ENCODE measurements around the gene PHGDH.

The PHGDH gene

GRCh38 chr1:119732465-119733168 is 20.9 kb downstream of the PHGDH start:
- DNase-seq (ENCODE audit: low read depth), result no peak

- no peak for DNase-seq (ENCODE audit: low read depth)
These were observed 22.0 kb downstream of the PHGDH start for GRCh38 chr1:119733754-119734153.

GRCh38 chr1:119735217-119735616 is 23.5 kb downstream of the PHGDH start:
- no peak for DNase-seq (ENCODE audit: low read depth)

GRCh38 chr1:119736649-119737039 is 24.9 kb downstream of the PHGDH start:
- no peak for DNase-seq (ENCODE audit: low read depth)

GRCh38 chr1:119737040-119737682 is 25.4 kb downstream of the PHGDH start:
- DNase-seq (ENCODE audit: low read depth), result no peak

- no peak for DNase-seq (ENCODE audit: low read depth)
These were observed 26.5 kb downstream of the PHGDH start for GRCh38 chr1:119738100-119738720.

DNA sequence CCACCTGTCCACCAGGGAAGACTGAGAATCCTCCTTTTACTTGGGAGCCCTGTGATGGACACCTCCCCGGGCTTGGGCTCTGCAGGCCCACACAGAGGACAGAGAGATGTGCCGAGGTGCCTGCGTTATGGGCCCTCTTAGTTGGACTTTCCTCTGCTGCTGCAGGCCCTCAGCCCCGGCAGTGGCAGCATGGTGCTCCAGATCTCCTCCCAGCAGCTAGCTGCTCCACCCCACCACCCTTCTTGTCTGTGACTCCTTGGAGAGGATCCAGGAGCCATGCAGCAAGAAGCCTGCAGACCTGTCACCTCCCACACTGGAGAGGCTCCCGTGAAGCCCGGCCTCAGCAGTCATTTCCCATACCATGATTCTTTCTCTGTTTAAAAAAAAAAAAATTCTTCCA is 27.4 kb downstream of the PHGDH start:
- DNase-seq (ENCODE audit: low read depth), result no peak

- DNase-seq (ENCODE audit: low read depth), result no peak
These were observed 28.5 kb downstream of the PHGDH start for GRCh38 chr1:119740261-119740660.

GRCh38 chr1:119740896-119741780 is 29.4 kb downstream of the PHGDH start:
- DNase-seq (ENCODE audit: low read depth), result no peak

DNA sequence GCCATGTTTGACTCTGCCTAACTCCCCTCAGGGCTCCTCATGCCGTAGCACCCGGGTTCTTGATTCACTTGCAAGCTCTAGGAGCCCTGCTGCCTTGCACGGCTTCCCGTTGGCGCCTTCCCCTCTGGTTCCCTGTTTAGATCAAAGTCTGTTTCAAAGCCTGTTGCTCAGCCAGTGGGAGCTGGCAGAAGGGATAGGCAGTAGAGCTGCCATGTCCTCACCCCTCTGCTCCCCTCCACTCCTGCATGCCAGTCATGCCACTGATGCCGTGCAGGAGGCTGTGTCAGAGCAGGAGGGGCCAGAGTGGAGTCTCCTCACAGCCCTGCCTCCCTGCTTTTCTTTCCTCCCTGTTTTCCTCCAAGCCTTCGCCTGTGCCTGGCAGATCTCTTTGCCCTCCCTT is 30.5 kb downstream of the PHGDH start:
- DNase-seq (ENCODE audit: low read depth), result no peak

GRCh38 chr1:119742677-119743076 is 30.9 kb downstream of the PHGDH start:
- no peak for DNase-seq (ENCODE audit: low read depth)

- no peak for DNase-seq (ENCODE audit: low read depth)
These were observed 31.6 kb downstream of the PHGDH start for GRCh38 chr1:119743308-119743707.

GRCh38 chr1:119743776-119744597 is 32.3 kb downstream of the PHGDH start:
- peak; percentile 9 for DNase-seq (ENCODE audit: low read depth)

- DNase-seq (ENCODE audit: low read depth), result no peak
These were observed 32.8 kb downstream of the PHGDH start for GRCh38 chr1:119744598-119744942.

- no peak for DNase-seq (ENCODE audit: low read depth)
These were observed 33.3 kb downstream of the PHGDH start for GRCh38 chr1:119745034-119745433.

GRCh38 chr1:119747451-119747850 is 35.7 kb downstream of the PHGDH start:
- DNase-seq (ENCODE audit: low read depth), result no peak

DNA sequence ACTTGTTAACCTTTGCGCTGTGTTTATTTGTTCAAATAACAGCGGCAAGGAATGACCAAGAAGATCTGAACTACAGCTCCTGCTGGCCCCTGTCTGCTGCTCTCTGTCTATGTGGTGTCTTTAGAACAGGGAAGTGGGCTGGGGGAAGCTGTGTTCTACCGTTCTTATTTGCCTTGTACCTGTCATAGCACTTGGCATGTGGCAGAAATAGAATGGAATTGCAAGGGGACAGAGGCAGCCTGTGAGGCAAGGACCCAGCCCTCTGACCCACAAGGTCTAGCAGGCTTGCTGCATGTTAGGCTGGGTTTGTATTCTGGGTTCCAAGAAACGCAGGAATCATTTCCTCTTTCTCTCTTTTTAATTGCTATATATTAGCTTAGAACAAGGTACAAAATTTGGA is 36.3 kb downstream of the PHGDH start:
- DNase-seq (ENCODE audit: low read depth), result no peak

DNA sequence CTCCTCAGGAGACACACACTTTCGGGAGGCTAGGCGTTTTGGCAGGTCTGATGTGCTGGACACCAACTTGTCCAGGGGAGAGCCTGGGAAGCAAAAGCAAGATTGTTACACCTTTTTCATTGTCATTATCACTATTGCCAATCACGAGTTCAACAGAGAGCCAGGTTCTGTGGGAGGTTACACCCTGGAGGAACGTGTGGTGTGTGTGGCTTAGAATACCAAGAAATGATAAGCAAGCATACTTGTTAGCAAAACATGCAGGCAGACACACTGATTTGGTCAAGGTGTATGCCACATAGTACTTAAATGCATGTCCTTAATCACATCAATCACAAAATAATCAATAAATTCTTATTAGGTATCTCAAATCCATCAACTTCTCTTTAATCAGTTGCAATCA is 40.9 kb downstream of the PHGDH start:
- DNase-seq (ENCODE audit: low read depth), result no peak

GRCh38 chr1:119758584-119758983 is 46.9 kb downstream of the PHGDH start:
- DNase-seq (ENCODE audit: low read depth), result no peak

- DNase-seq (ENCODE audit: low read depth), result no peak
These were observed 50.7 kb downstream of the PHGDH start for GRCh38 chr1:119762409-119762808.

DNA sequence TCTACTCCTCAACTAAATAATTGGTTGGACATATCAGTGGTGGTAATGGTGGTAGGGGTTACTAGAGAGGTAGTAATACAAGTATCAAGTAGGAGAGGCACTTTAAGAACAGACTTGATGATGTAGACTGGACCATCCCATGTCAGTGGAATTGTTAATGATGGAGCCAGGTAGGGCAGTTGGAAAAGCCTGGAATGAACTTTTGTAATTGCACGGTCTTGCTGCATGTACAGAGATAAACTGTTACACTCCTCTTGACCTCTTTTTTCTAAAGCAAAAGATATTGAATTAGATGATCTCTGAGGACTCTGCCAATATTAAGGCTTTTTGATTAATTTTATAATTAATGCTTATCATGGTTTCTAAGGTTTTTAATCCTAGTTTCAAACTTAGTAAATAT is 51.2 kb downstream of the PHGDH start:
- no peak for DNase-seq (ENCODE audit: low read depth)

DNA sequence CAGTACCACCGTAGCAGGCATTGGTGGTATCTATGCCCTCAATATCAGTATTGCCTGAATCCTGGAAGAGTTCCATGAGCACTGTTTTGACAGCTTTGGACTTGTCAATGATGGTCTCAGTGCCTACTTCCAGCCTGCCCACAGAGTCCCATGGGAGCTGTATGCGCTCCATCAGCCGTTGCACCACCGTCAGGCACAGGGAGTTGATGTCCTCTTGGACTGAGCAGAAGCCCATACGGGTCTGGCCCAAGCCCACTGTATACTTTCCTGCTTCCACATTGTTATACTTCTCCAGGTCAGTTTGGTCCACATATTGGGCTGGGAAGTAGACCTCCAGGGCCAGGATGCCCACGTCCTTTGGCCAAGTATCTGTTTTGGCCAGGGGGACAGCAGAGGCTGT is 52.5 kb downstream of the PHGDH start:
- no peak for DNase-seq (ENCODE audit: low read depth)

Data from activated T-helper 9 cell treated with anti-CD3 and anti-CD28 coated beads, Interleukin-2, amount 50 U/mL, for 16 hours (primary cell).